Kidney epithelial cell (primary cell): Measurements from ENCODE around the gene RSPH9. TPM values are rescaled to one million over a fixed set of nuclear protein-coding genes. Genes with fewer than 3 reads are reported as not detected.

Experiments
- DNase-seq: peaks from one replicate; pipeline ENCODE4 v3.0.0-alpha.2; 2010; ENCODE audit warnings: low read depth
- H3K27me3 ChIP-seq: 2 replicates; pipeline ENCODE4 v1.6.0; 2011; ENCODE audit warnings: low read length; ENCODE audit not compliant: control insufficient read depth, insufficient read depth
- H3K36me3 ChIP-seq: 2 replicates; pipeline ENCODE4 v1.5.1; 2011; ENCODE audit warnings: low read length; ENCODE audit not compliant: control insufficient read depth, insufficient read depth
- H3K4me3 ChIP-seq: 2 replicates; pipeline ENCODE4 v1.5.1; 2011; ENCODE audit warnings: low read depth, mild to moderate bottlenecking, control low read depth, low read length
- CTCF ChIP-seq: IDR thresholded peaks from 2 replicates; pipeline ENCODE4 v1.5.1; 2011; ENCODE audit warnings: mild to moderate bottlenecking, moderate library complexity, low read length, control low read depth, inconsistent platforms; ENCODE audit not compliant: insufficient read depth, poor library complexity, severe bottlenecking
- total RNA-seq: library from RNA; depleted of rRNA; stranded (reverse); fragments of >200 nt; gene quantifications from 2 replicates; pipeline ENCODE4 v1.2.3, GENCODE V29; 2015

The RSPH9 gene
- total RNA-seq, 1 donor from 2014 or later, result 0.08 TPM

GRCh38 chr6:43668151-43669028 lies 23.6 kb downstream of the RSPH9 start:
- Histone ChIP-seq H3K27me3 (no peaks in the 10 kb centered on the region), H3K4me3 (no peak overlapping the region), H3K36me3 (peaks cover 4% of the 10 kb centered on the region)
- DNase-seq, result peak; percentile 54
- peak; percentile 84 for TF ChIP-seq CTCF

- Histone ChIP-seq H3K36me3 (peaks cover 4% of the 10 kb centered on the region), H3K27me3 (no peaks in the 10 kb centered on the region), H3K4me3 (no peak overlapping the region)
- DNase-seq, result peak; percentile 34
- TF ChIP-seq CTCF, result no peak
Observed at GRCh38 chr6:43669050-43669921, 24.4 kb downstream of the RSPH9 start.

GRCh38 chr6:43669922-43670622 lies 25.2 kb downstream of the RSPH9 start:
- peaks cover 4% of the 10 kb centered on the region for H3K36me3 ChIP-seq
- no peak for DNase-seq
- H3K4me3 ChIP-seq, result no peak overlapping the region
- no peaks in the 10 kb centered on the region for H3K27me3 ChIP-seq
- no peak for TF ChIP-seq CTCF

- Histone ChIP-seq H3K4me3 (no peak overlapping the region), H3K27me3 (no peaks in the 10 kb centered on the region), H3K36me3 (peaks cover 4% of the 10 kb centered on the region)
- DNase-seq, result no peak
- TF ChIP-seq CTCF, result no peak
Observed at GRCh38 chr6:43670623-43670986, 25.8 kb downstream of the RSPH9 start.

- Histone ChIP-seq H3K4me3 (no peak overlapping the region), H3K36me3 (peaks cover 4% of the 10 kb centered on the region), H3K27me3 (no peaks in the 10 kb centered on the region)
- no peak for DNase-seq
- no peak for TF ChIP-seq CTCF
Observed at GRCh38 chr6:43671011-43671800, 26.4 kb downstream of the RSPH9 start.
